Osteoblast (primary cell): ENCODE measurements around the gene GPR148. TPM values are rescaled to one million over a fixed set of nuclear protein-coding genes. Genes with fewer than 3 reads are reported as not detected.
A peak's percentile ranks its signal among the peaks of the same experiment; 100 is the strongest.

ENCODE experiments used
- DNase-seq: peaks from one replicate; pipeline ENCODE4 v3.0.0; 2011; ENCODE audit warnings: low spot score, mixed read lengths; ENCODE audit not compliant: insufficient read length; ENCODE audit errors: missing footprints
- H2AFZ ChIP-seq: 2 replicates; pipeline ENCODE4 v1.6.0; 2011; ENCODE audit warnings: mild to moderate bottlenecking, low read length
- H3K27ac ChIP-seq: 2 replicates; pipeline ENCODE4 v1.5.1; 2011; ENCODE audit warnings: mild to moderate bottlenecking, low read depth, low read length, moderate library complexity
- H3K27me3 ChIP-seq: 2 replicates; pipeline ENCODE4 v1.6.0; 2012; ENCODE audit warnings: mild to moderate bottlenecking, control low read depth, inconsistent platforms, low read length, moderate library complexity; ENCODE audit not compliant: insufficient read depth
- H3K36me3 ChIP-seq: 2 replicates; pipeline ENCODE4 v1.5.1; 2011; ENCODE audit warnings: mild to moderate bottlenecking, low read length, control low read depth, moderate library complexity; ENCODE audit not compliant: insufficient read depth
- H3K4me1 ChIP-seq: 2 replicates; pipeline ENCODE4 v1.5.1; 2011; ENCODE audit warnings: mild to moderate bottlenecking, low read length, control low read depth, moderate library complexity; ENCODE audit not compliant: insufficient read depth
- H3K4me2 ChIP-seq: 2 replicates; pipeline ENCODE4 v1.6.0; 2011; ENCODE audit warnings: mild to moderate bottlenecking, low read length; ENCODE audit not compliant: insufficient read depth
- H3K4me3 ChIP-seq: fragments of 200-600 bp; sonication (generic); 3 replicates; pipeline ENCODE4 v1.5.1; 2012; ENCODE audit warnings: mild to moderate bottlenecking, low read length, inconsistent platforms; ENCODE audit not compliant: insufficient read depth
- H3K79me2 ChIP-seq: 2 replicates; pipeline ENCODE4 v1.6.0; 2012; ENCODE audit warnings: mild to moderate bottlenecking, low read length, control low read depth, inconsistent platforms; ENCODE audit not compliant: insufficient read depth
- H3K9me3 ChIP-seq: 2 replicates; pipeline ENCODE4 v1.5.1; 2011; ENCODE audit warnings: low read depth, low read length, control low read depth
- H4K20me1 ChIP-seq: 2 replicates; pipeline ENCODE4 v1.6.0; 2012; ENCODE audit warnings: mild to moderate bottlenecking, low read length, control low read depth; ENCODE audit not compliant: insufficient read depth
- CTCF ChIP-seq: IDR thresholded peaks from 2 replicates; pipeline ENCODE4 v1.5.1; 2011; ENCODE audit warnings: mild to moderate bottlenecking, low read depth, low read length, moderate library complexity; ENCODE audit errors: extremely low read depth
- total RNA-seq: library from RNA; depleted of rRNA; stranded (reverse); fragments of >200 nt; gene quantifications from 2 replicates; pipeline ENCODE4 v1.2.3, GENCODE V29; 2012

The GPR148 gene
- total RNA-seq, 1 donor, result not detected

GRCh38 chr2:130720036-130720435 is 8.8 kb upstream of the GPR148 start:
- Histone ChIP-seq H3K4me2 (no peak overlapping the region), H4K20me1 (no peaks in the 10 kb centered on the region), H3K4me3 (no peak overlapping the region), H3K9me3 (no peaks in the 10 kb centered on the region), H3K27me3 (no peaks in the 10 kb centered on the region), H3K36me3 (no peaks in the 10 kb centered on the region), H3K79me2 (no peaks in the 10 kb centered on the region), H2AFZ (no peak overlapping the region), H3K4me1 (no peaks in the 10 kb centered on the region), H3K27ac (no peak overlapping the region)
- TF ChIP-seq CTCF, result no peak
- no peak for DNase-seq

- Histone ChIP-seq H3K27ac (no peak overlapping the region), H3K4me3 (no peak overlapping the region), H2AFZ (no peak overlapping the region), H3K79me2 (no peaks in the 10 kb centered on the region), H3K4me1 (no peaks in the 10 kb centered on the region), H3K27me3 (no peaks in the 10 kb centered on the region), H3K4me2 (no peak overlapping the region), H3K9me3 (no peaks in the 10 kb centered on the region), H4K20me1 (no peaks in the 10 kb centered on the region), H3K36me3 (no peaks in the 10 kb centered on the region)
- no peak for DNase-seq
- no peak for TF ChIP-seq CTCF
Observed at GRCh38 chr2:130720528-130720927, 8.3 kb upstream of the GPR148 start.

- Histone ChIP-seq H3K79me2 (no peaks in the 10 kb centered on the region), H3K4me2 (no peak overlapping the region), H4K20me1 (no peaks in the 10 kb centered on the region), H3K27ac (no peak overlapping the region), H3K36me3 (no peaks in the 10 kb centered on the region), H3K4me3 (no peak overlapping the region), H3K9me3 (no peaks in the 10 kb centered on the region), H3K4me1 (peaks cover 5% of the 10 kb centered on the region), H2AFZ (no peak overlapping the region), H3K27me3 (no peaks in the 10 kb centered on the region)
- no peak for DNase-seq
- TF ChIP-seq CTCF, result no peak
Observed at GRCh38 chr2:130724455-130724854, 4.4 kb upstream of the GPR148 start.

- Histone ChIP-seq H4K20me1 (no peaks in the 10 kb centered on the region), H2AFZ (peak overlapping the region; percentile 85), H3K4me1 (peaks cover 5% of the 10 kb centered on the region), H3K4me2 (peak overlapping the region; percentile 81), H3K4me3 (peak overlapping the region; percentile 69), H3K79me2 (no peaks in the 10 kb centered on the region), H3K36me3 (no peaks in the 10 kb centered on the region), H3K27ac (no peak overlapping the region), H3K27me3 (no peaks in the 10 kb centered on the region), H3K9me3 (no peaks in the 10 kb centered on the region)
- no peak for TF ChIP-seq CTCF
- no peak for DNase-seq
Observed at GRCh38 chr2:130726614-130727180, 2.2 kb upstream of the GPR148 start.
